Measurements from ENCODE around the gene IGFBP2.
A peak's percentile ranks its signal among the peaks of the same experiment; 100 is the strongest.

The IGFBP2 gene

DNA sequence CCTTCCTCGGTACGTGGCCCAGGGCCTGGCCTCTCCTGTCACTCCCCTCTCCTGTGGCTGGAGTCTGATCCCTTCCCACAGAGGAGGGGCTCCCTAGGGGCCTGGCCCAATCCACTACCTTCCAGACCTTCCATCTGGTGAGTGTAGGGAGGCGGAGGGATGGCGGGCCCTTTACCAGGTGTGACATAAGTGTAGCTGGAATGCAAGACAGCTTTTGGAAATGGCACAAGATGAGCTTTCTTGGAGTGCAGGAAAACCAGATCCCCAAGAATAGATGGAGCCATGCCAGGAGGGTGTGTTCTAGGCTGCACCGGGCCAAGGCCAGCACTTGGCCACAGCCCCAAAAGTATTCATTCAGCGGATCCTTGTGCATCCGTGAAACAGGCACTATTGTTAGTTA is 32.0 kb downstream of the IGFBP2 start:
- DNase-seq: no peak

DNA sequence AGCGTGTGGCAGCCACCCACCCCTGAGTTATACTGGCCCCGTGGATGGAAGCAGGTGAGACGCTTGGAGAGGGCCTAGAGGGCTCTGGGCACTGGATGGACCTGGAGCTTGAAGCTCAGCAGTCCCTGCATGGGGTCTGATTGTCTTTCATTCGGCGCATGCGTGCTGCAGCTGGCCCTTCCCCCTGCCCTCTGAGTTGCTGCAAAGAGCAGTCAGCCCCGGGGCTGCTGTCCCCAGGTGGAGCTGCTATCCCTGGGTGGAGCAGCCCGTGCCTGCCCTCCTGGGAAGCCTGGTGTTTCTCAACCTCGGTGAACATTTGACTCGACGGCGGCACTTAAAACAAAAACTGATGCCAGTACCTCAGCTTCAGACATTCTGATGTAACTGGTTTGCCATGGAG is 32.5 kb downstream of the IGFBP2 start:
- DNase-seq: no peak

DNA sequence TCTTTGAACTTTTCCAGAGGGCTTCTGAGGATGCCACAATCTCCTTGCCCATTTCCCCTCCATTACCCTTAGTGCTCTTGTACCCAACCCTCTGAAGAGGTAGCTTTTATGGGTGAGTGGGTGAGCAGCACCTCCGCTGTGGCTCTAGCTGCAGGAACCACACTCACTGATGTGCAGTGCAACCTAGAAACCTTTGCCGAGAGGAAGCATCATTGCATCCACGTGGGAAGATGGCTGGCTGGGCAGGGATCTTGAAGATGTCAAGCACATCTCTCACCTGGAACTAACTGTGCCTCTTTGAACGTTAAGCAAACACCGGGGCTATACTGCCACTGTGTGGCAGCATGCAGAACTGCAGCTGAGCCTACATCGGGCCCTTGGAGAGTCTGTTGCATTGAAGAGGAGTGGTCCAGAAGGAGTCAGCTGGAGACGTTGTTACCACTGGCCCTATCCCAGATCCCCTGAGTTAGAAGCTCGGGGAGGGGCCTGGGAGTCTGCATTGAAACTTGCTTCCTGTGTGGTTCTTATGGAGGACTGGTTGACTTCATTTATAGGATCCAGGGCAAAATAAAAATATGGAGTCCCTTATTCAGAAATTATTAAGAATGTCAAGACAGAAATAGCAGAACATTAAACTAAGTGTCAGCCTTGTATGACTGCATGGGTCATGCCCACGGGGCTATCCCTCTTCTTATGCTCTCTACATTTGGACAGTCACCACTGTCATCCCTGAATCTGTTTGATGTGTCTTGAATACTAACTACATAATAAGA is 33.4 kb downstream of the IGFBP2 start:
- DNase-seq: peak; percentile 51

DNA sequence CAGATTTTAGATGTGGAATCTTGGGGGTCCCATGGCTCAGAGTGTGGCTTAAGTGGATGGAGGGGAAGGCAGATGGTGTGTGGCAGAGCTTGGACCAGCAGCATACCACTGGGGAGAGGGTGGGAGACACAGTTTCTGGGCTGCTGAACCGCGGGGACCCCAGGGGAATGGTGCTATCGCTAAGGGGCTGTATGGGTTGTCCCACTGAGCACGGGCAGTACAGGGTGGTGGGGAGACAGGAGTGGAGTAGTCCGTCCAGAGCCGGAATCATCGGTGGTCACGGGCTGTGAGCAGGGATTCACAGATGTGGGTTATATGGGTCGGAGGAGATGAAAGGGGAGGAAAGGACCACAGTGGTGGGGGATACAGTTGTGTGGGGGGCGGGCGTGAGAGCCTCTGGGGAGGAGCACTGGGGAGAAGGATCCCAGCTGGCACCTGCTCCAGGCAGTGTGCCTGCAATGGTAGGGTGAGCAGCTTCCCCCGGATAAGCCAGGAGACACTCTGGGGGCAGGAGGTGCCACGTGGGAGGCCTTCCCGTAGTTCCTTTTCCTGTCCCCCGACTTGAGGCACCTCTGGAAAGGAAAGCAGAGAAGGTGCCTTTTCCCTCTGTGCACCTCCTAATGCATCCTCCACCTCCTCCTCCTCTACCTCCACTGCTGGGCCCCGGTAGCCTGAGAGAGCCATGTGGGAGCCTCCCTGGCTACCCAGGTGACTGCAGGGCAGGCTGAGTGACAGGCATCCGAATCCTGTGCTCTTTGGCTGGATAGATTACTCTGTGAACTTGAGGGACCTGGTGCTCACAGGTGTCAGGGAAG is 37.3 kb downstream of the IGFBP2 start:
- DNase-seq: no peak

DNA sequence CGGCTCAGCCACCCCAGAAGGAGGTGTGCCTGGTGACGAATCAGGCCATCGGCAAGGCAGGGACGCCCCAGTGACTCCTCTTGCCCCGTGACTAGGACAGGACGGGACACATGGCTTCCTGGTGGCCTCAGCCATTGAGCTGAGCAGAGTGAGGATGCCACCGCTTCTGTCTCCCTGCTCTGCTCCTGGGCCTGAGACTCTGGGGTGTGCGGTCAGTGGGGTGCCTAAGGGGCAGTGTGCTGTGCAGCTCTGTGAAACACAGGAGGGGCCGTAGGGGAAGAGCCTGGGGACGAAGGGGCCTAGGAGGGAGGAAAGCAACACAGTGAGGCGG is 37.8 kb downstream of the IGFBP2 start:
- DNase-seq: no peak

DNA sequence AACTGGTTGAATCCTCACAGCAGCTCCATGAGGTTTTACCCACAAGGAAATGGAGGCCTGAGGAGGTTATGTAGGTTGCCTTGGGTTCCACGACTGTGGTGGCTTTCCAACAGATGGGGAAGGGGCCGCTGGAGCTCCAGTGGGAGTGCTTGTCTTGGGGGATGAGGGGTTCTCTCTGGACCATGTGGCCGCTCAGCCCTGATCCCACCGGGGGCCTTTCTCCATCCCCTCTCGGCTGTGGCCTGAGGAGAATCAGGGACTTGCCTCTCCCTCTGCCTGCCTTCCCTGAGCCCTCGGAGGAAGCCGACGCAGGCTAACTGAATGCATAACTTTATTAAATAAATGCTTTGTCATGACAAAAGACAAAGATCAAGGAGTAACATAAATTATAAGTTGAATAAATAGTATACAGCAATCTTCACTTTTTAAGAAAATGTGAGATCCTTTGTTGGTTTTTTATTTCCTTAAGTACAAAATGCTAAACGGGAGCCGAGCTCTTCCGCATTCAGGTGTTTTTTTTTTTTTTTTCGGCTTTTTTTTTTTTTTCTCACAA is 38.6 kb downstream of the IGFBP2 start:
- no peak for DNase-seq

DNA sequence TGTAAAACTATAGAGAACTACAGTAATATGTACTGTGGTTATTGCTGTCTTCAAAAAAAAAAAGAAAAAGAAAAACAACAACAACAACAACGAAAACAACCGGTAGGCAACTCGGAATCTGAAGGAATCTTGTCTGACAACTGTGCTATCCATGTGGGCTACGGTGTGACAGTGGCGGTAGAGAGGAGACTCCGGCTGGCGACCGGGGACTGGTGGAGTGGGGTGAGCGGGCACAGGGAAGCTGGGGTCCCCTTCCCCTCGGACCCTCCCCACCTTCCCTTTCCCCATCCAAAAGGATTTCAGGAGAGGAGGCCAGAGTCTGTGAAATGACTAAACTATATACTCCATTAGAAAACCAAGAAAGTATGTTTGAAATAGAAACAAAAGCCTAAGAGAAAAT is 39.2 kb downstream of the IGFBP2 start:
- no peak for DNase-seq

DNA sequence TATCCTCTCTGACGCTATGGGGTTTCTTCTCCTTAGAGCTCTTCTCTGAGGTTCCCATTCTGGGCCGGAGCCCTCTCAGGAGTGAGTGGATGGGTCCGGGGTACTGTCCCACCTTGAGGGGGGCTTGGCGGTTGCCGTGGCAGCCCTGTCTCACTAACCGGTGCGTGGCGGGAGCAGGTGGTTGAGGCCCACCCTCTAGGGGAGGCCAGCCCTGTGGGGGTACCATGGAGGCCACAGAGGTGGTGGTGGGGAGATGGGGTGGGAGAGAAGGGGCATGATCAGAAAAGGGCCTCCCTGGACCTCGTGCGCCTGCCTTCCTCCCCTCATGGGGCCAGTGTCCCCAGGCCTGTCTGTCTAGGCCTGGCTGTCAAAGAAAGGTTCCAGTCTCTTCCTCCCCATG is 39.8 kb downstream of the IGFBP2 start:
- no peak for DNase-seq

DNA sequence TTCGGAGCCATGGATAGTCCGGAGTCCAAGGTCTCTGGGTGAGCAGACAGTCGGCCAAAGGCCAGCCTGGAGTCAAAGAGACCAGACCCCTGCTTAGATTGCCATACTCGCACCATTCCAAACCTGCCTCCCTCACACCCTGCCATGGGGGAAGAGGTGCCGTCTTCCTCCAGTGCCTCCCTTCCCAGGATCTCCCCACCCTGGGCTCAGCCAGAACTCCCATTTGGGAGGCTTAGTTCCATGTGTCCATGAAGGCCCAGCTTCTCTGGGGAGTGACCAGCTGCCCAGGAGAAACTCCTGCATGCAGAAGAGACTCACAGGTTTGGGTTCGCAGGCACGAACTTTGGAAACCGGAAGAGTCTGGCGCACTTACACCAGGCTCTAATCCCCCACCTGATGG is 40.4 kb downstream of the IGFBP2 start:
- no peak for DNase-seq

DNA sequence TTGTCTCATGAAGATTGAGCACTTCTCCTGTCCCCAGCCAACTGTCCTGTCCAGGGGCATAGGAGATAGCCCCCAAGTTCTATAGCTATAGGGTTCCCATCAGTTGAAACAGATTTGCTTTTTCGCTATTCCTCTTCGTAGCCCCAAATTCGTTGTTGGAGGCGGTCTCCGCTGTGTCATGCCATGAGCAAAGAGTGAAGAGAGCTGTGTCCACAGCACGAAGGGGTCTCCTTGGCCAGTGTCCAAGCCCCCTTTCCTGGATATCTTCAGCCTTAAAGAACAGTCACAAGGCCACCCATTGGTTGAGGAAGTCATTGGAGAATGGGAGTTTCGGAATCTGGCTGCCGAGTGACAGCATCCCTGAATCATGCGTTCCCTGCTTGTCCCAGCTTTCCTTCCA is 41.2 kb downstream of the IGFBP2 start:
- no peak for DNase-seq

DNA sequence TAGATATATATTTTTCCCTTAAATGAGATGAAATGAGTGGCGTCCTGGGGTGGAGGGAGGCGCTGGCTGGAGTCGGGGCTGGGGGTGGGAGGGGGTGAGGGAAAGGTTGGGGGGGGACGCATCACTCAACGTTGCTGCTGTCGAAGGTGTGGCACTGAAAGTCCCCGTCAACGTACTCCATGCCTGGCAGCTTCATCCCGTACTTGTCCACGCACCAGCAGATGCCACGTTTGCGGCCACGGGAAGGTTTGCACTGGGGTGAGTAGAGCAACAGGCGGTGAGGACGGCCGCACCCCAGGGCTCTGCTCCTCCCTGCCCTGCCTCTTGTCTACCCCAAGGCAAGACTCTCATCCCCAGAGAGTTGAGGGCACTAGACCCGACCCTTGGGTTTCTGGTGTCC is 43.4 kb downstream of the IGFBP2 start:
- DNase-seq: no peak

DNA sequence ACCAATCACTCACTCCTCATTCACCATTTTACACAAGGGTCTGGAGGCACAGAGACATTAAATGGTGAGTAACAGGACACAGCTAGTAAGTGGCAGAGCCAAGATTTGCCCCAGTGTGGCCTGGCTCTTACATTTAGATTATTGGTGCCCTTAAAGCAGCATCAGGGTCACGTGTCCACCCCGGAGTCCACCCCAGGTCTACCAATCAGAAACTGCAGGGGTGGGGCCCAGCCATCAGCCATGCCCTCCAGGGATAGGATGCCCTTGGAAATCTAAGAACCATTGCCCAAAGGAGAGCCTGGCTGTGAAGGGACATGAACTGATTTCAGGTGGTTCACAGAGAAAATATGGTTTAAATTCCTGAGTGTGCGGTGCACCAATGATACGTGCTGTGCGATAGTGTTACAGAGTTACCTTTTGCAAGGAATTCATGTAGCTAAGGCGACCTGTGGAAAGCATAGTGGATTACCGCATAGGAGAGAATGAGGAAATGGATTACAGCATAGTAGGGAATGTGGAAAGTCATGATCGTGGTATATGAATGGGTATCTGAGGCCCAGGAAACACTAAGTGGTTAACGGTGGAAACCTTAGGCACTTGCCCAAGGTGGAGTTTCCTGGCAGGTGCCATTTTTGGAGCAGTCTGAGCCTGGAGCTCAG is 44.3 kb downstream of the IGFBP2 start:
- no peak for DNase-seq

DNA sequence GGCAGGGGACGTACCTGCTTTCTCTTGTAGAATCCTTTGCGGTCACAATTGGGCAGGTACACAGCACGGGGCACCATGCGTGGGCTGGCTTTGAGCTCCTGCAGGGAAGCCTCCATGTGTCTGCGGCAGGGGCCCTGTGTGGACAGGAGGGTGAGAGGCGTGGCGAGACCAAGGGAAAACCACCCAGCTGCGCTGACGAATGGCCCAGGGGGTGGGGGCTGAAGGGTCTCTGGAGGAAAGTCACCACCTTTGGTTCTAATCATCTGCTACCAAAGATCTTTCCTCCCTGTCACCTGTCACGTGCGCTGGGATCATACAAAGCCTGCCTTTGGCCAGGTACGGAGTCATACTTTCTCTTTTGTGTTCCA is 44.9 kb downstream of the IGFBP2 start:
- no peak for DNase-seq

DNA sequence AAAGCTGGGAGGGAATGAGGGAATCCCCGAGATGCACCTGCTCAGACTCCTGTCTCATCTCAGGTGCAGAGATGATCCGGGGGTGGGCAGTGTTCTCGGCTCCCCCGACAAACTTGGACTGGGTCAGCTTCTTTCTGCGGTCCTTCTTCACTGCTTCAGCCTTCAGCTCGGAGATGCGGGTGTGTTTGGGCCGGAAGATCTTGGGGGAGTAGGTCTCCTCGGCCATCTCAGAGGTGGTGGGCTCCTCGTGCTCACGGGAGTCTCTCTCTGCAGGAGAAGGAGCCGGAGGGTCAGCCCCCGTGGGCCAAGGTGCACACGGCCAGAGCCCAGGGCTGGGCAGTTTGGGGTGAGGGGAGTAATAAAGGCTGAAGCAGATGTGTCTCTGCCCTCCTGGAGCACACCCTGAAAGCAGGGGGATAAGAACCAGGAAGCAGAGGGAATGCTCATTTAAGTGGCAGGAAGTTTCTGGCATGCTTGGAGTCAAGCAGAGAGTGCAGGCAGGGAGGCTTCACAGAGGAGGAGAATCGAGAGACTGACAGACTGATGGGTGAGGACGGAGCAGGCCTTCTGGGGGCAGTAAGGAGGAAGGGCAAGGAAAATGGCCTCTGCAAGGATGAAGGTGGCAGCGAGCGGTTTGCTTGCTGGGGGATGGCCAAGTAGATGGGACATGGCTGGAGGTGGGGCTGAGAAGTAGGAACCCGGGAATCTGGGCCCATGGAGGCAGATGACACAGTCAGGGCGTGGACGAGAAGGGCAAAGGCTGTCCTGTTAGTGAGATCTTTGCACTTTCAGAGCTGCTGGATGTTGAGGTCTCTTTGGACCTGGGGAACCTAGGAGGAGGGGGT is 45.8 kb downstream of the IGFBP2 start:
- no peak for DNase-seq

DNA sequence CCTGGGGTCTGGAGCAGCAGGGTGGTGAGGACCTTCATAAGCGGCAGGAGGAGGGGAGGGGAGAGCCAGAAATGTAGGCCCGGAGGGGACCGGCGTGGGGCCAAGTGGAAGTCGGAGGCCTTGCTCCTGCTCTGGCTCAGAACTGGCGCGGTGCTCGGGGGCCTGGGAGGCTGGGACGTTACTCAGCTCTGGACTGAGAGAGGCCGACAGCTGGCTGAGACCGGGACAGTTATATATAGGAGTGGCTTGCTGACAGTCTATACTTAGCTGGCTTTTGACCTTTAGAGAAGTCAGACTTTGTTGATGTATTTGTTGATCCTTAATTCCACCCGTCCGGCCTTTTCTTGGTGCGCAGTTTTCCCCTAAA is 46.4 kb downstream of the IGFBP2 start:
- DNase-seq: peak; percentile 21

DNA sequence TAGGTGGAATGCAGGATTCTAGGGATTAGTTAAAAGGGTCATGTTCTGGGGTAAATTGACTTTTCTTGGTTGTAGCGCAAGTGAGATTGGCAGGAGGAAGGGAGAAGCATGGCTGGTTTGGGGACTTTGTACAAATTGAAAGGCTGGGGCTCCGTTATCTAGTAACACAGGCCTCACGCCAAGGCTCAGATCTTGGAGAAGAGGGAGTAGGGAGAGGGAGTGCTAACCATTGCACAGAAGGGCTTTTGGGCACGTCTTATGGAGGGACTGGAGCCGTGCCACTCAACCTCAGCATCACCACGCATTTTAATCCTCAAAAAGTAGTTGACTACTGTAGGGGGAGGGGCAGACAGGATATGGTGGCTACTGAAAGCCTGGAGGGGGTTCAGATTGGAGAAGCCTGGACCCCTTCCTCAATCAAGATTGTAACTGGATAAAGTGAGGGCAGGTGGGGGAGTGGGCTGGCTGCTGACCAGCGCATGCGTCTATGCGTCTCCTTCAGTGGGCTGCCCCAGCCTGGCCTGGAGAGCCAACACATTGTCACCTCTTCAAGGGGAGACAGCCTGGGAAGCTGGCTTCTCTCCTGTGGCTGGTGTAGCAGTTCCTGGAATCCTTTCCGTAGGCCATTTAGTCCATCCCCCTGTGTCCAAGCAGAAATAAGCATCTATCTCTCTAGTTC is 47.9 kb downstream of the IGFBP2 start:
- no peak for DNase-seq

DNA sequence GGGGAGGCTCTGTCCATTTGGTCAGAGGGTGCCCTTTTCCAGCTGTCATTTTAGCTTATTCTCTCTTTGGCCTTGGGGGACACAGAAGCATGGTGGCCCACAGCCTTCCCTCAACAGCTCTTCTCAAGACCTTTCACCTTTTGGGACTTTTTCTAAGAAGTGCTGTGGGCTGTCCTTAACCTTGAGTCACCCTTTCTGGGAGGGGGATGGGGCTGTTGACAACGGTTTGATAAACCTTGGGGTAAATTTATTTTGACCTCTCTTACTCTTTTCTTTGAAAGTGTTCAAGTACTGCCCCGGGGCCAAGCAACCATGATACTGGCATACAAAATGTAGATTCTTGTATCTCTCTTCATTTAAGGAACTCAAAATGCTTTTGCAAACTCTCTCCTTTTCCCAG is 48.5 kb downstream of the IGFBP2 start:
- DNase-seq: no peak

DNA sequence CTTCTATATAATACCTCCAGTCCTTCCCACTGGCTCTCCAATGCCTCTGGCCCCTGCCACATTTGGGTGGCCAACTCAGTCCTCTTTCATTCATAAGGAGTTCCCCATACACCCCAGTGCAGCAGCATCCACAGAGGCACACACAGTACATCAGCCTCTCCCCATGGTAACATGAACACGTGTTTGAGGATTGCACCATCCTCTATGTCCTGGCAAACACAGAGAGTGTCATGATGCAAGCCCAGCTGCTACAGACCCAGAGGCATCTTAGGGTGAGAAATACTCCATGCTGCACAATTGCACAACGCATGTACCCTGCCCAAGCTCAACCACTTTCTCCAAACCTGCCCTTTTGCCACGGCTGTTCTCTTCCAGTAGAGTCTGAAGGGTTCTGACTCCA is 50.6 kb downstream of the IGFBP2 start:
- DNase-seq: peak; percentile 99

DNA sequence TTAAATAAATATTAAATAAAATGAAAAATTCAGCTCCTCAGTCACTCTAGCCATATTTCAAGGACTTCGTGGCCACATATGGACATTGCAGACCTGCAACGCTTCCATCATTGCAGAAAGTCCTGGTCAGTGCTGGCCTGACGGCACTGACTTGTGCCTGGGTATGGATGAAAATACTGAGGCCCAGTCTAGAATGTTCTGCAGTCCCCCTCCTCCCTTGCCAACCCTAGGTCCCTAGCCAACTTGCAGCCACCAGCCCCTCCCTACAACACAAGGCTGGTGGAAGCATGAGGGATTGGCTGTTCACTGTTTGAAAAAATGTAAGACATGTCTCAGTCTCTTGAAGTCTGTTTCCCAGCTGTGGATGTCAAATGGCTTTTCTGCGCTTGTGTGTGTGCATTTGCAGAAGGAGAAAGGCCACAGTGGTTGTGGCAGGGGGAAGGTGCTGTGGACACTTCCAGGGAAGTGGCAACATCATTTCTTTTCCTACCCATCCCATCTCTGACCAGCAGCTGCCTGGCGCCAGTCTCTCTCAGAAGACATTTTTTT is 52.2 kb downstream of the IGFBP2 start:
- no peak for DNase-seq

DNA sequence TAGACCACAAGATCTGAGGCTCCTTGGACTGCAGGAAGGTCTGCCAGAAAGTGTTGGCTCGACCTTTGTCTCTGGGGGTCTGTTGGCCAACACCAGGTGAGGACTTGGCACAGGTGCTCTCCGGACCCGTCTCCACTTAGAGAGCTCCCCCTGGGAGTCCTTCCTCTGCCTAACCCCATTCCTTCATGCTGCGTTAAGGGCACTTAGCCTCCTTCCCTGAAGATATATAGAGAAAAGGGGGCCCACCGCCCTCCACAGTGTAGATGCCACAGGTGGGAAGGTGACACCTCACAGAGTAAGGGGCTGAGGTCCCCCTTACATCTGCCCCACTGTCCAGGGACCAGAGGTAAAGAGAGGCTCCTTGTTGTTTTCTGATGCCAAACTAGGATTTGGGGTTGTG is 53.9 kb downstream of the IGFBP2 start:
- DNase-seq: no peak

DNA sequence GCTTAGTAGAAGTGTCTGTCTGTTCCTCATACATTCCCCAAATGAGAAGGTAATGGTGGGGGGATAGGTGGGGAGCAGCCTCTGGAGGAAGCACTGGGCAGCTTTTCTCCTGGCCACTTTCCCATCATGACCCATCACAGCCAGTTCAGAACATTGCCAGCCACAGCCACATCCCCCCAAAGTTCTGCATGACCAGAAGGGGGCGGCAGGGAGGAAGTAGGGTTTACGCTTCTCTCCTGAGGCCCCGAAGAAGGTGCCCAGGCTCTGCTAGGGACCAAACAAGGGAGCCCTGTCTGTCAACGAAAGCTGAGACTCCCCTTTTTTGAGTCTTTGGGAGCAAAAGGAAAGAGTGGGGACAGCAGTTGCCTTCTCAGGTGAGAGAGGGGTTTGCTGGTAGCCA is 54.4 kb downstream of the IGFBP2 start:
- no peak for DNase-seq

DNA sequence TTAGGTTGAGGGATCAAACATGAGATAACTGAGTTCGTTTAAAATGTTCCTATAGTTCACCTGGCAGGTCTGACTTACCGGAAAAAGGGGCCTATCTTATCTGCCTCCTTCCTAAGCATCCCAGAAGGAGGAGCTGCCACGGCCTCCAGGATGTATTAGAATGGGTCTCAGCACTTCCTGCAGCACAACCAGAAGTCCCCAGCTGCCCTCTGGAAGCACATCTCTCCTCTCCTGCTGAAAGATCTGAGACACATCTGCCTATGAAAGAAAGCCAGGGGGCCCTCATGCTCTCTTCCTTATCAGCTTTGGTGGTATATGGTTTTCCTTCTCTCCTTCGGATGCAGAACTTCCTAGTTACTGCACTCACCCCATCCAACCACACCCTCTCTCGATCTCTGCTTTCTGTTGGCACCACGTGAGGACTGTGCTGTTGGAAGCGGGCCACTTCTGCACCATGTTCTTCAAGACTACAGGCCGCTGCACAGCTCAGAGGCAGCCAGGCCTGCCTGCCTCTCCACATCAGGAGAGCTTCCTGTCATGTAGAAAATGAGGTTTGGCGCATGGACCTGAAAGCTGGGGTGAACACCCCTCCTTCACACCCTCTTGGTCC is 55.6 kb downstream of the IGFBP2 start:
- DNase-seq: peak; percentile 39

All from MV-4-11 (cell line).